Cardiac muscle cell (in vitro differentiated cells and primary cell): ENCODE results near the gene MED16. TPM values are rescaled to one million over a fixed set of nuclear protein-coding genes. Genes with fewer than 3 reads are reported as not detected.
A peak's percentile ranks its signal among the peaks of the same experiment; 100 is the strongest.
"Not testable (repeated sequence)": the region's sequence is repeated elsewhere in the genome, so short reads cannot be mapped to it uniquely, and the experiment has no call there.

Source experiments
- DNase-seq, 2 donors: peaks; one replicate each; pipeline versions ENCODE4 v3.0.0 to v3.0.0-alpha.2; 2010 to 2017; ENCODE audit warnings: low read depth in 1 of 2, low spot score in 1 of 2
- H3K27ac ChIP-seq: fragments of 200-600 bp; sonication (generic); 2 replicates; pipeline ENCODE4 v1.5.1; 2016
- H3K27me3 ChIP-seq: fragments of 200-600 bp; sonication (generic); 2 replicates; pipeline ENCODE4 v1.6.0; 2016; ENCODE audit warnings: control low read depth
- H3K36me3 ChIP-seq: fragments of 200-600 bp; sonication (generic); 2 replicates; pipeline ENCODE4 v1.5.1; 2016; ENCODE audit warnings: control low read depth
- H3K4me1 ChIP-seq: fragments of 200-600 bp; sonication (generic); 2 replicates; pipeline ENCODE4 v1.8.1; 2017; ENCODE audit warnings: low read depth, mild to moderate bottlenecking, mixed run types
- H3K4me3 ChIP-seq: fragments of 200-600 bp; sonication (generic); 2 replicates; pipeline ENCODE4 v1.5.1; 2016; ENCODE audit warnings: mild to moderate bottlenecking
- H3K9me3 ChIP-seq: fragments of 200-600 bp; sonication (generic); 2 replicates; pipeline ENCODE4 v1.5.1; 2017; ENCODE audit warnings: low read depth, mild to moderate bottlenecking, control low read depth
- CTCF ChIP-seq: IDR thresholded peaks from 2 replicates; pipeline ENCODE4 v1.5.1; 2012; ENCODE audit warnings: low read depth, mild to moderate bottlenecking, low read length
- polyA plus RNA-seq: library from polyadenylated mRNA; unstranded; fragments of >200 nt; fragmentation: Nextera tagmentation; extraction: Ambion mirVana; gene quantifications from 2 replicates; pipeline ENCODE4 v1.2.1, GENCODE V29; 2016
- total RNA-seq: library from RNA; depleted of rRNA; stranded (reverse); fragments of >200 nt; gene quantifications from 2 replicates; pipeline ENCODE4 v1.2.3, GENCODE V29; 2016

Gene MED16
- total and polyA plus RNA-seq, 2 experiments from 2014 or later: 67.2 to 104 TPM

GRCh38 chr19:821825-822503, 71.0 kb downstream of the MED16 start, which contains the start of gene PLPPR3:
TSS of gene PLPPR3 (minus strand) at chr19:821955. CDS start at chr19:821559, 396 bp downstream.
- H3K4me1 ChIP-seq: no peaks in the 10 kb centered on the region
- H3K27ac ChIP-seq: peak within 1 kb of the TSS; percentile 45
- no peaks in the 10 kb centered on the region for H3K36me3 ChIP-seq
- no peaks in the 10 kb centered on the region for H3K27me3 ChIP-seq
- H3K4me3 ChIP-seq: peak within 1 kb of the TSS; percentile 97
- DNase-seq: peak in 1 of 2 donors; percentile 71
- no peak for TF ChIP-seq CTCF
- no peaks in the 10 kb centered on the region for H3K9me3 ChIP-seq

GRCh38 chr19:821231-821824, 71.7 kb downstream of the MED16 start:
- H3K9me3 ChIP-seq: no peaks in the 10 kb centered on the region
- H3K4me3 ChIP-seq: peak overlapping the region; percentile 97
- peak in 1 of 2 donors; percentile 69 for DNase-seq
- no peak for TF ChIP-seq CTCF
- H3K27ac ChIP-seq: peak overlapping the region; percentile 45
- no peaks in the 10 kb centered on the region for H3K36me3 ChIP-seq
- H3K4me1 ChIP-seq: no peaks in the 10 kb centered on the region
- H3K27me3 ChIP-seq: no peaks in the 10 kb centered on the region

GRCh38 chr19:820212-820611, 72.8 kb downstream of the MED16 start:
- not testable (repeated sequence) for DNase-seq, H3K27ac ChIP-seq, H3K4me1 ChIP-seq, H3K9me3 ChIP-seq, H3K4me3 ChIP-seq, H3K27me3 ChIP-seq, H3K36me3 ChIP-seq

Other genes with a start within 250 kb of the MED16 start
- 76.6 and 78.5 TPM in 2 replicates for gene RNF126, start 230.0 kb downstream of the MED16 start, total RNA-seq
- 88.7 and 92.1 TPM in 2 replicates for gene RNF126, start 230.0 kb downstream of the MED16 start, polyA plus RNA-seq
- 44.4 and 46.9 TPM in 2 replicates for gene FSTL3, start 216.8 kb downstream of the MED16 start, total RNA-seq
- gene FSTL3, start 216.8 kb downstream of the MED16 start, polyA plus RNA-seq: 33.0 and 34.7 TPM in 2 replicates
- not detected in 2 replicates for gene PRSS57, start 197.7 kb downstream of the MED16 start, total RNA-seq
- gene PRSS57, start 197.7 kb downstream of the MED16 start, polyA plus RNA-seq: 0.22 TPM in 1 of 2 replicates, not detected in the other
- gene PALM, start 184.3 kb downstream of the MED16 start, total RNA-seq: 63.5 and 105 TPM in 2 replicates
- gene PALM, start 184.3 kb downstream of the MED16 start, polyA plus RNA-seq: 23.0 and 33.0 TPM in 2 replicates
- 0.18 and 1.2 TPM in 2 replicates for gene MISP, start 142.1 kb downstream of the MED16 start, total RNA-seq
- not detected in 2 replicates for gene MISP, start 142.1 kb downstream of the MED16 start, polyA plus RNA-seq
- 92.0 and 92.7 TPM in 2 replicates for gene PTBP1, start 95.7 kb downstream of the MED16 start, total RNA-seq
- gene PTBP1, start 95.7 kb downstream of the MED16 start, polyA plus RNA-seq: 110 and 111 TPM in 2 replicates
- gene PLPPR3, start 71.2 kb downstream of the MED16 start, total RNA-seq: 70.8 and 88.2 TPM in 2 replicates
- gene PLPPR3, start 71.2 kb downstream of the MED16 start, polyA plus RNA-seq: 65.7 and 92.9 TPM in 2 replicates
- gene AZU1, start 65.3 kb downstream of the MED16 start, total RNA-seq: 1.4 and 5.7 TPM in 2 replicates
- 1.5 and 5.6 TPM in 2 replicates for gene AZU1, start 65.3 kb downstream of the MED16 start, polyA plus RNA-seq
- gene PRTN3, start 52.2 kb downstream of the MED16 start, total RNA-seq: 0.60 TPM in 1 of 2 replicates, not detected in the other
- gene PRTN3, start 52.2 kb downstream of the MED16 start, polyA plus RNA-seq: 0.44 and 0.57 TPM in 2 replicates
- not detected in 2 replicates for gene ELANE, start 40.9 kb downstream of the MED16 start, total RNA-seq
- not detected in 2 replicates for gene ELANE, start 40.9 kb downstream of the MED16 start, polyA plus RNA-seq
- gene CFD, start 33.5 kb downstream of the MED16 start, total RNA-seq: 1.6 and 2.9 TPM in 2 replicates
- 3.1 and 6.5 TPM in 2 replicates for gene CFD, start 33.5 kb downstream of the MED16 start, polyA plus RNA-seq
- gene RNU6-9, start 297 bp upstream of the MED16 start, total RNA-seq: not detected in 2 replicates
- not detected in 2 replicates for gene RNU6-9, start 297 bp upstream of the MED16 start, polyA plus RNA-seq
- 60.3 and 66.2 TPM in 2 replicates for gene R3HDM4, start 20.0 kb upstream of the MED16 start, total RNA-seq
- gene R3HDM4, start 20.0 kb upstream of the MED16 start, polyA plus RNA-seq: 82.1 and 86.7 TPM in 2 replicates
- gene KISS1R, start 24.1 kb upstream of the MED16 start, total RNA-seq: 0.46 and 1.2 TPM in 2 replicates
- gene KISS1R, start 24.1 kb upstream of the MED16 start, polyA plus RNA-seq: 1.9 and 3.2 TPM in 2 replicates
- 59.7 and 62.3 TPM in 2 replicates for gene ARID3A, start 32.8 kb upstream of the MED16 start, total RNA-seq
- 39.1 and 48.7 TPM in 2 replicates for gene ARID3A, start 32.8 kb upstream of the MED16 start, polyA plus RNA-seq
- 136 and 143 TPM in 2 replicates for gene WDR18, start 91.2 kb upstream of the MED16 start, total RNA-seq
- 241 and 262 TPM in 2 replicates for gene WDR18, start 91.2 kb upstream of the MED16 start, polyA plus RNA-seq
- gene GRIN3B, start 107.2 kb upstream of the MED16 start, total RNA-seq: 5.4 and 8.5 TPM in 2 replicates
- 3.0 and 4.9 TPM in 2 replicates for gene GRIN3B, start 107.2 kb upstream of the MED16 start, polyA plus RNA-seq
- 228 and 370 TPM in 2 replicates for gene TMEM259, start 127.9 kb upstream of the MED16 start, total RNA-seq
- gene TMEM259, start 127.9 kb upstream of the MED16 start, polyA plus RNA-seq: 403 and 445 TPM in 2 replicates
- gene RNU6-2, start 128.3 kb upstream of the MED16 start, total RNA-seq: not detected in 2 replicates
- not detected in 2 replicates for gene RNU6-2, start 128.3 kb upstream of the MED16 start, polyA plus RNA-seq
- gene CNN2, start 133.4 kb upstream of the MED16 start, total RNA-seq: 158 TPM in 2 replicates
- gene CNN2, start 133.4 kb upstream of the MED16 start, polyA plus RNA-seq: 183 and 185 TPM in 2 replicates
- 43.6 and 44.0 TPM in 2 replicates for gene ABCA7, start 146.9 kb upstream of the MED16 start, total RNA-seq
- 36.8 and 60.4 TPM in 2 replicates for gene ABCA7, start 146.9 kb upstream of the MED16 start, polyA plus RNA-seq
- 88.6 and 133 TPM in 2 replicates for gene ARHGAP45, start 174.0 kb upstream of the MED16 start, total RNA-seq
- gene ARHGAP45, start 174.0 kb upstream of the MED16 start, polyA plus RNA-seq: 39.3 and 67.5 TPM in 2 replicates
- gene POLR2E, start 202.2 kb upstream of the MED16 start, total RNA-seq: 371 and 410 TPM in 2 replicates
- gene POLR2E, start 202.2 kb upstream of the MED16 start, polyA plus RNA-seq: 409 and 487 TPM in 2 replicates
- gene GPX4, start 210.8 kb upstream of the MED16 start, total RNA-seq: 759 and 903 TPM in 2 replicates
- 826 and 860 TPM in 2 replicates for gene GPX4, start 210.8 kb upstream of the MED16 start, polyA plus RNA-seq